GM12891 (cell line): ENCODE measurements around the gene CAMTA1.

Experiments used
- PAX5 ChIP-seq: IDR thresholded peaks from 2 replicates; pipeline ENCODE4 v1.6.1; 2011; ENCODE audit warnings: low read length, moderate library complexity, mild to moderate bottlenecking; ENCODE audit not compliant: insufficient read depth, severe bottlenecking
- POLR2A ChIP-seq: IDR thresholded peaks from 2 replicates; pipeline ENCODE4 v1.6.1; 2011; ENCODE audit warnings: low read depth, low read length, control low read depth
- POLR2AphosphoS5 ChIP-seq: IDR thresholded peaks from 2 replicates; pipeline ENCODE4 v1.6.1; 2011; ENCODE audit warnings: low read depth, low read length, control low read depth
- TAF1 ChIP-seq: IDR thresholded peaks from 2 replicates; pipeline ENCODE4 v1.6.1; 2011; ENCODE audit warnings: low read depth, low read length, control low read depth

DNA sequence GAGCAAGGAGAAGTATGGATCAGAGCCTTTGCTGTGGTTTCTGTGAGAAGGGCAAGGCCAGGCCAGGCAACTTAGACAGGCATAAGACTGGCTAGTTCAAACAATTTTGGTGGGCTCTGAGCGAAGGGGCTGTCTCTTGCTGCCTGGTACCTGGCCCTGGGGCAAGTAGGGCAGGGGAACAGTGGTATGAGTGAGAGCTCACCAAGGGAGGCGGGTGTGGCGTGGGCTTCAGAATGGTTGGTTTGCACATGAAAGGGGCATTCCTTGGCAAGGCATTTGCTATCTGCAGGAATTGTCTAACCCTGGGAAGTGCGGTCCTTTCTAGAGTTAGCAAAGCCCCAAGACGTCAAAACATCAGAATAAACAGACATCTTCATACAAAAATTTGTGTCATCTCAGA, 210.5 kb downstream of the CAMTA1 start:
- no peak for TF ChIP-seq TAF1
- no peak for TF ChIP-seq POLR2AphosphoS5
- no peak for TF ChIP-seq POLR2A
- TF ChIP-seq PAX5, result no peak
